Neural cell (in vitro differentiated cells): ENCODE data around the gene SNX24. TPM values are rescaled to one million over a fixed set of nuclear protein-coding genes. Genes with fewer than 3 reads are reported as not detected.

Experiments
- H2AFZ ChIP-seq: fragments of 200-600, 300-800 bp; sonication (generic), shearing (Covaris generic); 2 replicates; pipeline ENCODE4 v1.6.0; 2014; ENCODE audit warnings: low read depth, mild to moderate bottlenecking, antibody characterized with exemption, low read length, moderate library complexity
- H3F3A ChIP-seq: fragments of 200-600 bp; shearing (Covaris generic); 2 replicates; pipeline ENCODE4 v1.6.1; 2016; ENCODE audit warnings: mild to moderate bottlenecking, moderate library complexity, mixed read lengths, antibody characterized with exemption, low read length; ENCODE audit not compliant: insufficient read depth, poor library complexity, severe bottlenecking
- H3K27ac ChIP-seq: fragments of 200-600, 300-800 bp; sonication (generic), shearing (Covaris generic); 2 replicates; pipeline ENCODE4 v1.5.1; 2014; ENCODE audit warnings: mild to moderate bottlenecking, low read length, moderate library complexity
- H3K27me3 ChIP-seq: fragments of 300-800, 200-600 bp; sonication (generic), shearing (Covaris generic); 2 replicates; pipeline ENCODE4 v1.6.0; 2014; ENCODE audit warnings: mild to moderate bottlenecking, low read depth, low read length, moderate library complexity; ENCODE audit not compliant: insufficient read depth
- H3K36me3 ChIP-seq: fragments of 300-800, 200-600 bp; sonication (generic), shearing (Covaris generic); 2 replicates; pipeline ENCODE4 v1.5.1; 2014; ENCODE audit warnings: mild to moderate bottlenecking, antibody characterized with exemption, low read length, moderate library complexity; ENCODE audit not compliant: insufficient read depth
- H3K4me2 ChIP-seq: fragments of 300-800, 200-600 bp; sonication (generic), shearing (Covaris generic); 2 replicates; pipeline ENCODE4 v1.6.0; 2014; ENCODE audit warnings: mild to moderate bottlenecking, low read length
- H3K4me3 ChIP-seq: fragments of 300-800, 200-600 bp; sonication (generic), shearing (Covaris generic); 2 replicates; pipeline ENCODE4 v1.5.1; 2014; ENCODE audit warnings: mild to moderate bottlenecking, low read length, moderate library complexity
- H3K79me2 ChIP-seq: fragments of 200-600 bp; shearing (Covaris generic); replicated peaks from 2 replicates; pipeline ENCODE4 v1.6.0; 2014; ENCODE audit warnings: mild to moderate bottlenecking, low read length, moderate library complexity; ENCODE audit not compliant: insufficient read depth
- H3K9ac ChIP-seq: fragments of 300-800, 200-600 bp; sonication (generic), shearing (Covaris generic); 2 replicates; pipeline ENCODE4 v1.6.1; 2016; ENCODE audit warnings: mild to moderate bottlenecking, low read length, mixed read lengths
- H3K9me2 ChIP-seq: fragments of 200-600 bp; shearing (Covaris generic); 2 replicates; pipeline ENCODE4 v1.6.1; 2016; ENCODE audit warnings: mild to moderate bottlenecking, low read length, mixed read lengths; ENCODE audit not compliant: insufficient read depth
- H3K9me3 ChIP-seq: fragments of 200-600, 300-800 bp; sonication (generic), shearing (Covaris generic); 2 replicates; pipeline ENCODE4 v1.6.1; 2016; ENCODE audit warnings: mild to moderate bottlenecking, mixed run types, low read length, moderate library complexity, mixed read lengths
- H4K20me1 ChIP-seq: fragments of 200-600 bp; shearing (Covaris generic); 2 replicates; pipeline ENCODE4 v1.6.1; 2016; ENCODE audit warnings: mild to moderate bottlenecking, mixed run types; ENCODE audit not compliant: insufficient read depth
- EP300 ChIP-seq: fragments of 450-650 bp; conservative IDR thresholded peaks from 2 replicates; pipeline ENCODE4 v1.6.1; 2014; ENCODE audit warnings: antibody characterized with exemption, mild to moderate bottlenecking, moderate library complexity; ENCODE audit not compliant: poor library complexity, severe bottlenecking
- EZH2 ChIP-seq: fragments of 200-600, 300-800 bp; shearing (Covaris generic), sonication (generic); IDR thresholded peaks from 2 replicates; pipeline ENCODE4 v1.6.1; 2014; ENCODE audit warnings: antibody characterized with exemption, low read length, borderline replicate concordance, mild to moderate bottlenecking; ENCODE audit not compliant: insufficient read depth, poor library complexity, severe bottlenecking
- MXI1 ChIP-seq: fragments of 450-650 bp; conservative IDR thresholded peaks from 2 replicates; pipeline ENCODE4 v1.6.1; 2014; ENCODE audit warnings: antibody characterized with exemption, mild to moderate bottlenecking; ENCODE audit not compliant: poor library complexity, severe bottlenecking
- POLR2AphosphoS5 ChIP-seq: IDR thresholded peaks from 2 replicates; pipeline ENCODE4 v1.6.1; 2012
- RAD21 ChIP-seq: fragments of 450-650 bp; conservative IDR thresholded peaks from 2 replicates; pipeline ENCODE4 v1.6.1; 2014; ENCODE audit warnings: antibody characterized with exemption, mild to moderate bottlenecking, moderate library complexity
- REST ChIP-seq: IDR thresholded peaks from 2 replicates; pipeline ENCODE4 v1.6.1; 2012; ENCODE audit warnings: borderline replicate concordance
- SMC3 ChIP-seq: fragments of 450-650 bp; conservative IDR thresholded peaks from 2 replicates; pipeline ENCODE4 v1.6.1; 2014; ENCODE audit warnings: antibody characterized with exemption, mild to moderate bottlenecking, moderate library complexity; ENCODE audit not compliant: poor library complexity
- TAF1 ChIP-seq: IDR thresholded peaks from 2 replicates; pipeline ENCODE4 v1.6.1; 2012; ENCODE audit warnings: low read depth
- polyA plus RNA-seq: library from polyadenylated mRNA; depleted of rRNA; stranded (reverse); fragments of >200 nt; gene quantifications from 2 replicates; pipeline ENCODE4 v1.2.3, GENCODE V29; 2014
- TF ChIP-seq, protein P1 (sequence below): fragments of 450-650 bp; IDR thresholded peaks from 2 replicates; pipeline ENCODE4 v1.5.1; 2014; ENCODE audit warnings: antibody characterized with exemption, mild to moderate bottlenecking, moderate library complexity; ENCODE audit not compliant: poor library complexity, severe bottlenecking

SNX24 gene
- polyA plus RNA-seq, 1 donor from 2014 or later = 12.8 TPM

- Histone ChIP-seq H3K9me2 (no peaks in the 10 kb centered on the region), H2AFZ (no peak overlapping the region), H3K4me2 (no peak overlapping the region), H3K27ac (no peak overlapping the region), H3K79me2 (no peaks in the 10 kb centered on the region), H3F3A (no peaks in the 10 kb centered on the region), H3K9me3 (no peaks in the 10 kb centered on the region), H3K27me3 (no peaks in the 10 kb centered on the region), H3K9ac (no peak overlapping the region), H3K4me3 (no peak overlapping the region), H4K20me1 (no peaks in the 10 kb centered on the region), H3K36me3 (no peaks in the 10 kb centered on the region)
- TF ChIP-seq EZH2 = no peak
- TF ChIP-seq SMC3 = no peak
- no peak for TF ChIP-seq REST
- TF ChIP-seq RAD21 = no peak
- no peak for TF ChIP-seq MXI1
Measured at GRCh38 chr5:122985006-122985700, 139.7 kb downstream of the SNX24 start.

DNA sequence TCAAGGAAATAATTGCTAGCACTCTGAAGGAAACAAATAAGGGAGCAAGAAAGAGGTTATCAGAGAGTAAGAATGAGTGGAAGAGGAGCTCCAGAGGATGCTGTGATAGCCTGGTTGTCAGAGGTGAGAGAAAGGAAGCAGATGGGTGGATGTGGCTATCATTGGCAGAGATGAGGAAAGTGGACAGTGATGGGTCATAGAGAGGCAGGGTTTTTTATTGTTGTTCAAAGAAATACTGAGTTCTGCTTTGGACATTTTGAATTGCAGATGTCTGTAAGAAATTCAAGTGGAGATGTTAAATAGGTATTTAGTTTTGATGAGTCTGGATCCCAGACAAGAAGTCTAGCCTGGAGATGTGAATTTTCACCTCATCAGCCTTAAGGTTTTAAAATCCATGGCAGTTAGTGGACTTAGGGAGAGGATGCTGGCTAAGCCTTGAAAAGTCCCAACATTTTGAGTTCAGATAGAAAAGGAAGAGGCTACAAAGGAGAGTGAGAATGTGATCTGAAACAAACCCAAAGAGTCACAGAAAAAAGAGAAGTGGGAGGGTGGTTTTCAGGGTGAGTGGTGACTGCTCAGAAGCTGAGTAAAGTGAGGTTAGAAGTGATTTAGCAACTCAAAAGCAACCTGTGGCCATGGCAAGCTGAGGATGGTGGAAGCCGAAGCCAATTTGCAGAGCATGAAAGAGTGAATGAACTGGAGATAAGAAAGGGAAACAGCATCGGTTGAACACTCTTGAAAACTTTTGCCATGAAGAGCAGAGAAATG is 140.7 kb downstream of the SNX24 start:
- Histone ChIP-seq H3K4me3 (no peak overlapping the region), H4K20me1 (no peaks in the 10 kb centered on the region), H3F3A (no peaks in the 10 kb centered on the region), H3K79me2 (no peaks in the 10 kb centered on the region), H3K36me3 (no peaks in the 10 kb centered on the region), H3K4me2 (no peak overlapping the region), H3K9me2 (no peaks in the 10 kb centered on the region), H3K27ac (no peak overlapping the region), H2AFZ (no peak overlapping the region), H3K27me3 (no peaks in the 10 kb centered on the region), H3K9me3 (no peaks in the 10 kb centered on the region), H3K9ac (no peak overlapping the region)
- no peak for TF ChIP-seq EP300

DNA sequence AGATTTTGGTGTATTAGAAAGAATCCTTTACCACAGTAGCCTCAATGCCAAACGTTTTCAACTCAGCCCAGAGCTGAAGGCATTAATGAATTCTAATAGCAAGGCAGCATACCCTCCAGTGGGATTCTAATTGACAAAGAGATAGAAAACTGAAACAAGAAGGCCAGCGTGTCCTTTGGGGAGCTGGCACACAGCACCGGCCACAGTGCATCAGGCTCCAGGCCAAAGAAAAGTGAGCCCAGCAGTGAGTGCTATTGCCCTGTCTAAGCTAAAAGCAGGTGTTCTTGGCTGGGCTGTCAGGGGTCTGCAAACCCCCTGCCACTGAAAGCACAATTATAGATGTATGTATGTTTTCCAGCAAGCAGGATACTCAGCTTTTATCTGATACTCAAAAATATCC is 150.7 kb downstream of the SNX24 start:
- no peaks in the 10 kb centered on the region for H3K79me2 ChIP-seq
- H3K4me2 ChIP-seq = no peak overlapping the region
- H3K4me3 ChIP-seq = no peak overlapping the region
- TF ChIP-seq, protein P1, sequence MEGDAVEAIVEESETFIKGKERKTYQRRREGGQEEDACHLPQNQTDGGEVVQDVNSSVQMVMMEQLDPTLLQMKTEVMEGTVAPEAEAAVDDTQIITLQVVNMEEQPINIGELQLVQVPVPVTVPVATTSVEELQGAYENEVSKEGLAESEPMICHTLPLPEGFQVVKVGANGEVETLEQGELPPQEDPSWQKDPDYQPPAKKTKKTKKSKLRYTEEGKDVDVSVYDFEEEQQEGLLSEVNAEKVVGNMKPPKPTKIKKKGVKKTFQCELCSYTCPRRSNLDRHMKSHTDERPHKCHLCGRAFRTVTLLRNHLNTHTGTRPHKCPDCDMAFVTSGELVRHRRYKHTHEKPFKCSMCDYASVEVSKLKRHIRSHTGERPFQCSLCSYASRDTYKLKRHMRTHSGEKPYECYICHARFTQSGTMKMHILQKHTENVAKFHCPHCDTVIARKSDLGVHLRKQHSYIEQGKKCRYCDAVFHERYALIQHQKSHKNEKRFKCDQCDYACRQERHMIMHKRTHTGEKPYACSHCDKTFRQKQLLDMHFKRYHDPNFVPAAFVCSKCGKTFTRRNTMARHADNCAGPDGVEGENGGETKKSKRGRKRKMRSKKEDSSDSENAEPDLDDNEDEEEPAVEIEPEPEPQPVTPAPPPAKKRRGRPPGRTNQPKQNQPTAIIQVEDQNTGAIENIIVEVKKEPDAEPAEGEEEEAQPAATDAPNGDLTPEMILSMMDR = no peak
- no peak for TF ChIP-seq EZH2
- no peak for TF ChIP-seq MXI1
- no peak for TF ChIP-seq TAF1
- no peak for TF ChIP-seq RAD21
- no peak for TF ChIP-seq SMC3
- no peak for TF ChIP-seq EP300
- TF ChIP-seq POLR2AphosphoS5 = no peak
- no peak for TF ChIP-seq REST
- H3K9me2 ChIP-seq = no peaks in the 10 kb centered on the region
- H3K9me3 ChIP-seq = no peaks in the 10 kb centered on the region
- H4K20me1 ChIP-seq = no peaks in the 10 kb centered on the region
- H3K36me3 ChIP-seq = no peaks in the 10 kb centered on the region
- H3F3A ChIP-seq = no peaks in the 10 kb centered on the region
- no peaks in the 10 kb centered on the region for H3K27me3 ChIP-seq
- no peak overlapping the region for H2AFZ ChIP-seq
- no peak overlapping the region for H3K27ac ChIP-seq
- H3K9ac ChIP-seq = no peak overlapping the region
